Liver (tissue), 9 donors: ENCODE data around the gene TNFRSF8. TPM values are rescaled to one million over a fixed set of nuclear protein-coding genes. Genes with fewer than 3 reads are reported as not detected.

Experiments
- DNase-seq: peaks from one replicate; pipeline ENCODE4 v3.0.0-alpha.2; 2017; ENCODE audit warnings: low spot score
- H3K27ac ChIP-seq, 2 donors: one replicate each; pipeline ENCODE4 v1.7.0; 2013; ENCODE audit warnings: inconsistent platforms in 2 of 2, low read length in 2 of 2, control low read depth in 1 of 2, low read depth in 1 of 2, mild to moderate bottlenecking in 1 of 2
- H3K27me3 ChIP-seq, 4 donors: one replicate each; pipeline versions ENCODE4 v1.6.1 to v1.7.0; 2013; ENCODE audit warnings: low read length in 3 of 4, inconsistent platforms in 1 of 4, mild to moderate bottlenecking in 1 of 4, moderate library complexity in 1 of 4; ENCODE audit not compliant: control insufficient read depth in 4 of 4, insufficient read depth in 4 of 4
- H3K36me3 ChIP-seq, 4 donors: one replicate each; pipeline versions ENCODE4 v1.6.1 to v1.7.0; 2013; ENCODE audit warnings: low read length in 3 of 4, mild to moderate bottlenecking in 3 of 4, low read depth in 1 of 4, moderate library complexity in 1 of 4; ENCODE audit not compliant: control insufficient read depth in 4 of 4, insufficient read depth in 3 of 4
- H3K4me1 ChIP-seq, 4 donors: one replicate each; pipeline versions ENCODE4 v1.6.1 to v1.7.0; 2013; ENCODE audit warnings: low read length in 3 of 4, mild to moderate bottlenecking in 3 of 4, moderate library complexity in 1 of 4; ENCODE audit not compliant: control insufficient read depth in 4 of 4, insufficient read depth in 4 of 4
- H3K4me3 ChIP-seq, 3 donors: one replicate each; pipeline versions ENCODE4 v1.6.1 to v1.7.0; 2013; ENCODE audit warnings: low read length in 3 of 3, control low read depth in 1 of 3, low read depth in 1 of 3, mild to moderate bottlenecking in 1 of 3
- H3K9ac ChIP-seq, 2 donors: one replicate each; pipeline ENCODE4 v1.7.0; 2013; ENCODE audit warnings: low read length in 2 of 2, mild to moderate bottlenecking in 2 of 2, moderate library complexity in 2 of 2, control low read depth in 1 of 2, low read depth in 1 of 2
- H3K9me3 ChIP-seq, 4 donors: one replicate each; pipeline versions ENCODE4 v1.6.1 to v1.7.0; 2013; ENCODE audit warnings: low read length in 3 of 4; ENCODE audit not compliant: control insufficient read depth in 4 of 4
- EGR1 ChIP-seq, 2 donors: IDR thresholded peaks; 2 replicates each; pipeline ENCODE4 v1.6.1; 2016 to 2018; ENCODE audit warnings: antibody characterized with exemption in 2 of 2, low read depth in 2 of 2
- FOXA1 ChIP-seq: IDR thresholded peaks from 2 replicates; pipeline ENCODE4 v1.6.1; 2016; ENCODE audit warnings: antibody characterized with exemption
- FOXA2 ChIP-seq: IDR thresholded peaks from 2 replicates; pipeline ENCODE4 v1.6.1; 2016; ENCODE audit warnings: antibody characterized with exemption
- GABPA ChIP-seq, 2 donors: IDR thresholded peaks in 1 of 2; conservative IDR thresholded peaks in 1 of 2; 2 replicates each; pipeline ENCODE4 v1.6.1; 2016; ENCODE audit warnings: antibody characterized with exemption in 2 of 2, mild to moderate bottlenecking in 1 of 2, moderate library complexity in 1 of 2
- HNF4A ChIP-seq, 2 donors: conservative IDR thresholded peaks; 2 replicates each; pipeline ENCODE4 v1.6.1; 2016; ENCODE audit warnings: antibody characterized with exemption in 2 of 2, mild to moderate bottlenecking in 2 of 2
- HNF4G ChIP-seq: IDR thresholded peaks from 2 replicates; pipeline ENCODE4 v1.6.1; 2016; ENCODE audit warnings: antibody characterized with exemption
- JUND ChIP-seq, 2 donors: IDR thresholded peaks; 2 replicates each; pipeline ENCODE4 v1.6.1; 2016; ENCODE audit warnings: antibody characterized with exemption in 2 of 2
- NR2F2 ChIP-seq: IDR thresholded peaks from 2 replicates; pipeline ENCODE4 v1.6.1; 2016; ENCODE audit warnings: antibody characterized with exemption
- RAD21 ChIP-seq, 2 donors: IDR thresholded peaks; 2 replicates each; pipeline ENCODE4 v1.6.1; 2016; ENCODE audit warnings: antibody characterized with exemption in 2 of 2, mild to moderate bottlenecking in 2 of 2
- RXRA ChIP-seq, 2 donors: IDR thresholded peaks; 2 replicates each; pipeline ENCODE4 v1.6.1; 2017 to 2018; ENCODE audit warnings: antibody characterized with exemption in 2 of 2, mild to moderate bottlenecking in 1 of 2
- SP1 ChIP-seq: IDR thresholded peaks from 2 replicates; pipeline ENCODE4 v1.6.1; 2018; ENCODE audit warnings: antibody characterized with exemption, mild to moderate bottlenecking
- TAF1 ChIP-seq: conservative IDR thresholded peaks from 2 replicates; pipeline ENCODE4 v1.6.1; 2016; ENCODE audit warnings: antibody characterized with exemption, mild to moderate bottlenecking
- YY1 ChIP-seq: IDR thresholded peaks from 2 replicates; pipeline ENCODE4 v1.6.1; 2016; ENCODE audit warnings: antibody characterized with exemption, mild to moderate bottlenecking
- WGBS: extraction: QIAGEN DNeasy Blood & Tissue Kit; methylation state at CpG from one replicate; pipeline ENCODE4 v1.1.7; 2013; 5-methylcytosine and 5-hydroxymethylcytosine counted together
- polyA plus RNA-seq, 2 donors: library from polyadenylated mRNA; stranded (reverse) in 1 of 2; unstranded in 1 of 2; fragments of 200-250 nt in 1 of 2; fragments of >200 nt in 1 of 2; fragmentation: Nextera tagmentation in 1 of 2; extraction: Ambion mirVana in 1 of 2; gene quantifications; one replicate each; pipeline versions ENCODE4 v1.2.1 to v1.2.3, GENCODE V29; 2013 to 2015
- total RNA-seq, 2 donors: library from RNA; depleted of rRNA; stranded (reverse); fragments of >200 nt; gene quantifications; one replicate each; pipeline ENCODE4 v1.2.3, GENCODE V29; 2014
- TF ChIP-seq, protein P1 (sequence below): IDR thresholded peaks from 2 replicates; pipeline ENCODE4 v1.6.1; 2016; ENCODE audit warnings: antibody characterized with exemption
- TF ChIP-seq, protein P2 (sequence below): fragments of 150-350 bp; IDR thresholded peaks from 2 replicates; pipeline ENCODE4 v1.5.1; 2017; ENCODE audit warnings: improper control_type of control experiment, low read depth, low read length; ENCODE audit not compliant: missing input control
- TF ChIP-seq, protein P3 (sequence below): IDR thresholded peaks from 2 replicates; pipeline ENCODE4 v1.6.1; 2016; ENCODE audit warnings: antibody characterized with exemption
- TF ChIP-seq, protein P4 (sequence below): IDR thresholded peaks from 2 replicates; pipeline ENCODE4 v1.6.1; 2016; ENCODE audit warnings: antibody characterized with exemption, mild to moderate bottlenecking
- TF ChIP-seq, protein P5 (sequence below): IDR thresholded peaks from 2 replicates; pipeline ENCODE4 v1.6.1; 2016; ENCODE audit warnings: antibody characterized with exemption
- donor health status: healthy.
- donor health status: healthy.
- donor health status: healthy.
- donor health status: healthy.
- donor health status: healthy.

The TNFRSF8 gene
- total and polyA plus RNA-seq, 4 donors, result 0.08 to 0.19 (median 0.12) TPM

DNA sequence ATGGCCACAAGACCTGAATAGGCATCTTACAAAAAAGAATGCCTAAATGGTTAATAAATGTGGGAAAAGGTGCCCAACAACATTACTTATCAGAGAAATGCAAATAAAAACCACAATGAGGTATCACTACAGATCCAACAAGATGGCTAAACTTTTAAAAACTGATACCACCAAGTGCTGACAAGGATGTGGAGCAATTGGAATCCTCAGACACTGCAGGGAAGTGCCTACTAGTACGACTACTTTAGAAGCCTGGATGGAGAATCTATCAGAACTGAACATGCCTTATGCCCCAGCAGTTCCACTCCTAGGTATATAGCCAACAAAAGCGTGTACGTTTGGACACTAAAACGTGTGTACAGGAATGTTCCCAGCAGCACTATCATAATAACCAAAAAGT, 19.9 kb downstream of the TNFRSF8 start:
- no peak for DNase-seq
- Histone ChIP-seq H3K36me3 (no peaks in the 10 kb centered on the region), H3K4me3 (no peak overlapping the region), H3K4me1 (no peaks in the 10 kb centered on the region), H3K27ac (no peak overlapping the region), H3K27me3 (no peaks in the 10 kb centered on the region), H3K9me3 (no peaks in the 10 kb centered on the region), H3K9ac (no peak overlapping the region)
- TF ChIP-seq TAF1 (no peak), JUND (IDR thresholded peaks at IDR 0.05) (no peak), FOXA1 (no peak), SP1 (no peak), FOXA2 (no peak), HNF4A (conservative IDR thresholded peaks at IDR 0.05) (no peak), HNF4G (no peak), RAD21 (IDR thresholded peaks at IDR 0.05) (no peak), YY1 (no peak), RXRA (IDR thresholded peaks at IDR 0.05) (no peak), GABPA (IDR thresholded peaks at IDR 0.05 in 1 of 2, conservative IDR thresholded peaks at IDR 0.05 in 1 of 2) (no peak), NR2F2 (no peak)
- TF ChIP-seq, protein P1, sequence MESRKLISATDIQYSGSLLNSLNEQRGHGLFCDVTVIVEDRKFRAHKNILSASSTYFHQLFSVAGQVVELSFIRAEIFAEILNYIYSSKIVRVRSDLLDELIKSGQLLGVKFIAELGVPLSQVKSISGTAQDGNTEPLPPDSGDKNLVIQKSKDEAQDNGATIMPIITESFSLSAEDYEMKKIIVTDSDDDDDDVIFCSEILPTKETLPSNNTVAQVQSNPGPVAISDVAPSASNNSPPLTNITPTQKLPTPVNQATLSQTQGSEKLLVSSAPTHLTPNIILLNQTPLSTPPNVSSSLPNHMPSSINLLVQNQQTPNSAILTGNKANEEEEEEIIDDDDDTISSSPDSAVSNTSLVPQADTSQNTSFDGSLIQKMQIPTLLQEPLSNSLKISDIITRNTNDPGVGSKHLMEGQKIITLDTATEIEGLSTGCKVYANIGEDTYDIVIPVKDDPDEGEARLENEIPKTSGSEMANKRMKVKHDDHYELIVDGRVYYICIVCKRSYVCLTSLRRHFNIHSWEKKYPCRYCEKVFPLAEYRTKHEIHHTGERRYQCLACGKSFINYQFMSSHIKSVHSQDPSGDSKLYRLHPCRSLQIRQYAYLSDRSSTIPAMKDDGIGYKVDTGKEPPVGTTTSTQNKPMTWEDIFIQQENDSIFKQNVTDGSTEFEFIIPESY, result no peak
- TF ChIP-seq, protein P2, sequence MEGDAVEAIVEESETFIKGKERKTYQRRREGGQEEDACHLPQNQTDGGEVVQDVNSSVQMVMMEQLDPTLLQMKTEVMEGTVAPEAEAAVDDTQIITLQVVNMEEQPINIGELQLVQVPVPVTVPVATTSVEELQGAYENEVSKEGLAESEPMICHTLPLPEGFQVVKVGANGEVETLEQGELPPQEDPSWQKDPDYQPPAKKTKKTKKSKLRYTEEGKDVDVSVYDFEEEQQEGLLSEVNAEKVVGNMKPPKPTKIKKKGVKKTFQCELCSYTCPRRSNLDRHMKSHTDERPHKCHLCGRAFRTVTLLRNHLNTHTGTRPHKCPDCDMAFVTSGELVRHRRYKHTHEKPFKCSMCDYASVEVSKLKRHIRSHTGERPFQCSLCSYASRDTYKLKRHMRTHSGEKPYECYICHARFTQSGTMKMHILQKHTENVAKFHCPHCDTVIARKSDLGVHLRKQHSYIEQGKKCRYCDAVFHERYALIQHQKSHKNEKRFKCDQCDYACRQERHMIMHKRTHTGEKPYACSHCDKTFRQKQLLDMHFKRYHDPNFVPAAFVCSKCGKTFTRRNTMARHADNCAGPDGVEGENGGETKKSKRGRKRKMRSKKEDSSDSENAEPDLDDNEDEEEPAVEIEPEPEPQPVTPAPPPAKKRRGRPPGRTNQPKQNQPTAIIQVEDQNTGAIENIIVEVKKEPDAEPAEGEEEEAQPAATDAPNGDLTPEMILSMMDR, result no peak
- TF ChIP-seq, protein P3, sequence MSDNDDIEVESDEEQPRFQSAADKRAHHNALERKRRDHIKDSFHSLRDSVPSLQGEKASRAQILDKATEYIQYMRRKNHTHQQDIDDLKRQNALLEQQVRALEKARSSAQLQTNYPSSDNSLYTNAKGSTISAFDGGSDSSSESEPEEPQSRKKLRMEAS, result no peak
- TF ChIP-seq, protein P4, sequence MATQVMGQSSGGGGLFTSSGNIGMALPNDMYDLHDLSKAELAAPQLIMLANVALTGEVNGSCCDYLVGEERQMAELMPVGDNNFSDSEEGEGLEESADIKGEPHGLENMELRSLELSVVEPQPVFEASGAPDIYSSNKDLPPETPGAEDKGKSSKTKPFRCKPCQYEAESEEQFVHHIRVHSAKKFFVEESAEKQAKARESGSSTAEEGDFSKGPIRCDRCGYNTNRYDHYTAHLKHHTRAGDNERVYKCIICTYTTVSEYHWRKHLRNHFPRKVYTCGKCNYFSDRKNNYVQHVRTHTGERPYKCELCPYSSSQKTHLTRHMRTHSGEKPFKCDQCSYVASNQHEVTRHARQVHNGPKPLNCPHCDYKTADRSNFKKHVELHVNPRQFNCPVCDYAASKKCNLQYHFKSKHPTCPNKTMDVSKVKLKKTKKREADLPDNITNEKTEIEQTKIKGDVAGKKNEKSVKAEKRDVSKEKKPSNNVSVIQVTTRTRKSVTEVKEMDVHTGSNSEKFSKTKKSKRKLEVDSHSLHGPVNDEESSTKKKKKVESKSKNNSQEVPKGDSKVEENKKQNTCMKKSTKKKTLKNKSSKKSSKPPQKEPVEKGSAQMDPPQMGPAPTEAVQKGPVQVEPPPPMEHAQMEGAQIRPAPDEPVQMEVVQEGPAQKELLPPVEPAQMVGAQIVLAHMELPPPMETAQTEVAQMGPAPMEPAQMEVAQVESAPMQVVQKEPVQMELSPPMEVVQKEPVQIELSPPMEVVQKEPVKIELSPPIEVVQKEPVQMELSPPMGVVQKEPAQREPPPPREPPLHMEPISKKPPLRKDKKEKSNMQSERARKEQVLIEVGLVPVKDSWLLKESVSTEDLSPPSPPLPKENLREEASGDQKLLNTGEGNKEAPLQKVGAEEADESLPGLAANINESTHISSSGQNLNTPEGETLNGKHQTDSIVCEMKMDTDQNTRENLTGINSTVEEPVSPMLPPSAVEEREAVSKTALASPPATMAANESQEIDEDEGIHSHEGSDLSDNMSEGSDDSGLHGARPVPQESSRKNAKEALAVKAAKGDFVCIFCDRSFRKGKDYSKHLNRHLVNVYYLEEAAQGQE, result no peak
- TF ChIP-seq, protein P5, sequence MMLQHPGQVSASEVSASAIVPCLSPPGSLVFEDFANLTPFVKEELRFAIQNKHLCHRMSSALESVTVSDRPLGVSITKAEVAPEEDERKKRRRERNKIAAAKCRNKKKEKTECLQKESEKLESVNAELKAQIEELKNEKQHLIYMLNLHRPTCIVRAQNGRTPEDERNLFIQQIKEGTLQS, result no peak
- WGBS, result 90% methylated on average over 4 of the region's 4 CpGs

DNA sequence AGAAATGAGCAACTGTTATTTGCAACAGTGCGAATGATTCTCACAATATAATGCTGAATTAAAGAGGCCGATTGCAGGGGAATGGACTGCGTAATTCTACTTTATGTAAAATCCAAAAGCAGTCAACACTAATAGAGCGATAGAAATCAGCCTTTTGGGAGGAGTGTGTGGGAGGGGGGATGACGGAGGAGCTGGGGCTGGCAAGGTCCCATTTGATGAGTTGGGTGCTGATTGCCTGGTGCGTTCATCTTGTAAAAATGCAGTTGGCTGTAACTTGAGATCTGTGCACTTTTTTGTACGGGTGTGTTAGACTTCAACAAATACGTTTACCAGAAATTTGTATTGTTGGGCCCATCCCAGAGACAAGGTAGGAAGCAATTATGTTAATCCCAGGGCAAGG, 20.7 kb downstream of the TNFRSF8 start:
- Histone ChIP-seq H3K9me3 (no peaks in the 10 kb centered on the region), H3K4me3 (no peak overlapping the region), H3K9ac (no peak overlapping the region), H3K4me1 (no peaks in the 10 kb centered on the region), H3K27ac (no peak overlapping the region), H3K36me3 (no peaks in the 10 kb centered on the region), H3K27me3 (no peaks in the 10 kb centered on the region)
- WGBS, result 90% methylated on average over 8 of the region's 8 CpGs
- no peak for DNase-seq
- TF ChIP-seq JUND (IDR thresholded peaks at IDR 0.05) (no peak), TAF1 (no peak), NR2F2 (no peak), EGR1 (IDR thresholded peaks at IDR 0.05; ENCODE audit: low read depth in 2 of 2) (no peak), HNF4G (no peak), SP1 (no peak), RAD21 (IDR thresholded peaks at IDR 0.05) (no peak), FOXA1 (no peak)
- TF ChIP-seq, protein P3, result no peak
- TF ChIP-seq, protein P2, result no peak
- TF ChIP-seq, protein P4, result no peak
